Tibial nerve (tissue), 4 donors: ENCODE results near the gene ADAMTS3. TPM values are rescaled to one million over a fixed set of nuclear protein-coding genes. Genes with fewer than 3 reads are reported as not detected.

Source experiments
- DNase-seq, 2 donors: peaks; one replicate each; pipeline ENCODE4 v3.0.0-alpha.2; 2019; ENCODE audit warnings: low spot score in 2 of 2
- H3K27ac ChIP-seq, 4 donors: fragments of 200-600 bp; sonication (generic) in 3 of 4; one replicate each; pipeline ENCODE4 v1.5.1; 2017 to 2019; ENCODE audit warnings: mild to moderate bottlenecking in 1 of 4
- H3K27me3 ChIP-seq, 2 donors: fragments of 200-600 bp; sonication (generic) in 1 of 2; one replicate each; pipeline versions ENCODE4 v1.5.1 to v1.6.0; 2017 to 2019
- H3K36me3 ChIP-seq, 3 donors: fragments of 200-600 bp; sonication (generic); one replicate each; pipeline ENCODE4 v1.5.1; 2018 to 2019
- H3K4me1 ChIP-seq, 4 donors: fragments of 200-600 bp; sonication (generic) in 3 of 4; one replicate each; pipeline ENCODE4 v1.5.1; 2017 to 2019
- H3K4me3 ChIP-seq, 4 donors: fragments of 200-600 bp; sonication (generic) in 3 of 4; one replicate each; pipeline ENCODE4 v1.5.1; 2017 to 2019; ENCODE audit warnings: mild to moderate bottlenecking in 1 of 4, moderate library complexity in 1 of 4
- H3K9me3 ChIP-seq, 4 donors: fragments of 200-600 bp; sonication (generic) in 3 of 4; one replicate each; pipeline ENCODE4 v1.5.1; 2017 to 2019
- EP300 ChIP-seq, 2 donors: sonication (generic); formaldehyde crosslinking; IDR thresholded peaks; one replicate each; pipeline ENCODE4 v1.6.1; 2017; ENCODE audit warnings: antibody characterized with exemption in 2 of 2, mild to moderate bottlenecking in 1 of 2
- POLR2A ChIP-seq, 2 donors: fragments of 450-650 bp; IDR thresholded peaks; one replicate each; pipeline ENCODE4 v1.6.1; 2017; ENCODE audit warnings: antibody characterized with exemption in 2 of 2, mild to moderate bottlenecking in 2 of 2, moderate library complexity in 2 of 2
- WGBS, 2 donors: methylation state at CpG; one replicate each; pipeline ENCODE4 v1.1.5; 2018; 5-methylcytosine and 5-hydroxymethylcytosine counted together
- total RNA-seq, 4 donors: library from RNA; depleted of rRNA; stranded (reverse); fragments of >200 nt; gene quantifications; one replicate each; pipeline ENCODE4 v1.1.0, GENCODE V29; 2016
- TF ChIP-seq, protein P1 (sequence below), 5 experiments: fragments of 200-600 bp in 3 of 5; fragments of 450-650 bp in 2 of 5; sonication (generic) in 3 of 5; IDR thresholded peaks; one replicate each; pipeline ENCODE4 v1.5.1; 2016 to 2019; ENCODE audit warnings: antibody characterized with exemption in 5 of 5, mild to moderate bottlenecking in 3 of 5, moderate library complexity in 2 of 5

ADAMTS3 gene
- total RNA-seq, 4 donors from 2014 or later: 1.7 to 4.3 (median 2.4) TPM

- no peaks in the 10 kb centered on the region for H3K9me3 ChIP-seq
- 4% methylated on average over 2 of the region's 2 CpGs for WGBS, 2 donors
- TF ChIP-seq EP300 (IDR thresholded peaks at IDR 0.05) (no peak), POLR2A (IDR thresholded peaks at IDR 0.05) (no peak)
- TF ChIP-seq, protein P1, sequence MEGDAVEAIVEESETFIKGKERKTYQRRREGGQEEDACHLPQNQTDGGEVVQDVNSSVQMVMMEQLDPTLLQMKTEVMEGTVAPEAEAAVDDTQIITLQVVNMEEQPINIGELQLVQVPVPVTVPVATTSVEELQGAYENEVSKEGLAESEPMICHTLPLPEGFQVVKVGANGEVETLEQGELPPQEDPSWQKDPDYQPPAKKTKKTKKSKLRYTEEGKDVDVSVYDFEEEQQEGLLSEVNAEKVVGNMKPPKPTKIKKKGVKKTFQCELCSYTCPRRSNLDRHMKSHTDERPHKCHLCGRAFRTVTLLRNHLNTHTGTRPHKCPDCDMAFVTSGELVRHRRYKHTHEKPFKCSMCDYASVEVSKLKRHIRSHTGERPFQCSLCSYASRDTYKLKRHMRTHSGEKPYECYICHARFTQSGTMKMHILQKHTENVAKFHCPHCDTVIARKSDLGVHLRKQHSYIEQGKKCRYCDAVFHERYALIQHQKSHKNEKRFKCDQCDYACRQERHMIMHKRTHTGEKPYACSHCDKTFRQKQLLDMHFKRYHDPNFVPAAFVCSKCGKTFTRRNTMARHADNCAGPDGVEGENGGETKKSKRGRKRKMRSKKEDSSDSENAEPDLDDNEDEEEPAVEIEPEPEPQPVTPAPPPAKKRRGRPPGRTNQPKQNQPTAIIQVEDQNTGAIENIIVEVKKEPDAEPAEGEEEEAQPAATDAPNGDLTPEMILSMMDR (IDR thresholded peaks at IDR 0.05): no peak
- DNase-seq: peak in 1 of 2 donors; percentile 13
- H3K4me3 ChIP-seq: no peak overlapping the region
- H3K4me1 ChIP-seq: peaks cover 0 to 9% (median 0%) of the 10 kb centered on the region in 4 donors
- H3K27me3 ChIP-seq: no peaks in the 10 kb centered on the region
- H3K36me3 ChIP-seq: no peaks in the 10 kb centered on the region
- H3K27ac ChIP-seq: no peak overlapping the region
Measured at GRCh38 chr4:72525938-72526337, 43.1 kb downstream of the ADAMTS3 start.

GRCh38 chr4:72522440-72522839 lies 46.6 kb downstream of the ADAMTS3 start:
- WGBS, 2 donors: 85 to 87% methylated on average over 3 of the region's 3 CpGs
- Histone ChIP-seq H3K27me3 (no peaks in the 10 kb centered on the region), H3K4me1 (peaks cover 0 to 9% (median 0%) of the 10 kb centered on the region in 4 donors), H3K4me3 (no peak overlapping the region), H3K9me3 (no peaks in the 10 kb centered on the region), H3K36me3 (no peaks in the 10 kb centered on the region), H3K27ac (no peak overlapping the region)
- no peak for DNase-seq
- TF ChIP-seq POLR2A (IDR thresholded peaks at IDR 0.05) (no peak), EP300 (IDR thresholded peaks at IDR 0.05) (no peak)
- TF ChIP-seq, protein P1 (IDR thresholded peaks at IDR 0.05): no peak

DNA sequence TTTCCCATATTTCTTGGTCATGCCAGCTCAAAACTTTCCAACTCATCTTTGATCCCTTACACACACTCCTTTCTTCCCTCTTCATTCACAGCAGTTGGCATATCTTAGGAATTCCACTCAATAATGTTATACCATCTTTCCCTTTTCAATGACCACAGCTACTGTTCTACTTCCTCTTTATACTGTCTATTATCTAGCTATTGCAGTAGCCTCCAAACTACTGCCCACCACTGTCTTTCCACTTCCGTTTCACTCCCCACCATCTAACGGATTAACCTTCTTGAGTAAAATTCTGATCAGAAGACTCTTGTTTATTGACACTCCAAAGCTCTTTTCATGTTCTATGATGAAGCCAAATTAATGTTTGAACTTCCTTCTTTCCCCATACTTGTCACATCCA lies 55.8 kb downstream of the ADAMTS3 start:
- H3K27ac ChIP-seq: no peak overlapping the region
- peaks cover 0 to 7% (median 0%) of the 10 kb centered on the region in 4 donors for H3K9me3 ChIP-seq
- no peak for TF ChIP-seq POLR2A (IDR thresholded peaks at IDR 0.05)
- TF ChIP-seq, protein P1 (IDR thresholded peaks at IDR 0.05): no peak
- no peak for TF ChIP-seq EP300 (IDR thresholded peaks at IDR 0.05)
- no peaks in the 10 kb centered on the region for H3K27me3 ChIP-seq
- 90% methylated on average over 2 of the region's 2 CpGs for WGBS, 2 donors
- no peaks in the 10 kb centered on the region for H3K36me3 ChIP-seq
- no peak overlapping the region for H3K4me3 ChIP-seq
- H3K4me1 ChIP-seq: no peaks in the 10 kb centered on the region
- DNase-seq: no peak

DNA sequence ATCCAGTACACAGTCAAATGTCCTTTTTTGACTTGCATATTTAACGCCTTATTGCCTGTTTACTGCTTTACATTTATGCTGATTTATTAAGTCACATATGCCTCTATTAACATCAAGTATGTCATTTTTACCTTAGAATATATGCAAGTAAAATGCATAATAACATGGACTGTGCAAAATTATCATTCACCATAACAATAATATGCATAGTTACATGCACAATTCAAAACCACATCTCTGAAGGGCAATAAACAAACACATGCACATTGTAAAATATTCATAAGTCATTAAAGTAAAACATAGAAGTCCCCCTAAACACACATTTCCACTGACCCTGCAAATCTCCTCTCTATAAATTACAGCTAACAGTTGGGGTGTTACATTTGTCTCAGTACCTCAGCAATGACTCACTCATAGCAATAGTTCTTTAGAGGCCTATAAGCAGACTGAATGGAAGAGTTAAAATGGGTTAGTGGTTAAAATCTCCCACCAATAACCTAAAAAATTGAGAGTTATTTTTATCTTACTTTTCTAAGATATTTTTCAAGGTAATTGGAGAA lies 61.1 kb downstream of the ADAMTS3 start:
- H3K27ac ChIP-seq: no peak overlapping the region
- peaks cover 0 to 7% (median 0%) of the 10 kb centered on the region in 4 donors for H3K9me3 ChIP-seq
- no peaks in the 10 kb centered on the region for H3K36me3 ChIP-seq
- DNase-seq: no peak
- no peaks in the 10 kb centered on the region for H3K4me1 ChIP-seq
- TF ChIP-seq POLR2A (IDR thresholded peaks at IDR 0.05) (no peak), EP300 (IDR thresholded peaks at IDR 0.05) (no peak)
- TF ChIP-seq, protein P1 (IDR thresholded peaks at IDR 0.05): no peak
- no peak overlapping the region for H3K4me3 ChIP-seq
- 84 to 91% methylated on average over 1 of the region's 1 CpG for WGBS, 2 donors
- no peaks in the 10 kb centered on the region for H3K27me3 ChIP-seq

DNA sequence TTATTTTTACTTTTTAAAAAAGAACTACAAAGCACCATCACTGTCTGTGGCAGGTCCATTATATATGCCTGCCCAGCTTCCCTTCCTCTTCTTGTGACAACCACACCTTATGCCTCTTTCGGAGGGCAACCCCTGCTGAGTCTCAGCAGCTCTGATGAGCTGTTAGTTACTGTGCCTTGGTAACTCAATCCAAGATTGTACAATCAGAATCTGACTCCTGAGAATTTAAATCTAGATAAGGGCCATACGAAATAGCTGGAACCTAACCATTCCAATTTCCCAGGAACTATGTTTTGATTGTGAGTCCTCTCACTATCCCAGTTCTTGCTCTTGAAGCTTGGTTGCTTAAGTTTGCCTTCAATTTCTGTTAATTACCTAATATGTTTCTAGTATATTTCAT lies 61.9 kb downstream of the ADAMTS3 start:
- H3K27me3 ChIP-seq: no peaks in the 10 kb centered on the region
- no peak overlapping the region for H3K4me3 ChIP-seq
- no peak for DNase-seq
- H3K4me1 ChIP-seq: no peaks in the 10 kb centered on the region
- TF ChIP-seq EP300 (IDR thresholded peaks at IDR 0.05) (no peak), POLR2A (IDR thresholded peaks at IDR 0.05) (no peak)
- TF ChIP-seq, protein P1 (IDR thresholded peaks at IDR 0.05): no peak
- H3K9me3 ChIP-seq: peaks cover 0 to 7% (median 0%) of the 10 kb centered on the region in 4 donors
- no peaks in the 10 kb centered on the region for H3K36me3 ChIP-seq
- H3K27ac ChIP-seq: no peak overlapping the region
- 65 to 66% methylated on average over 2 of the region's 2 CpGs for WGBS, 2 donors
